DMS 273 (cell line): ENCODE measurements around the gene TMX2.
A peak's percentile ranks its signal among the peaks of the same experiment; 100 is the strongest.
"Not testable (repeated sequence)": the region's sequence is repeated elsewhere in the genome, so short reads cannot be mapped to it uniquely, and the experiment has no call there.

Experiments used
- DNase-seq: peaks from one replicate; lab custom pipeline; 2025; ENCODE audit not compliant: unreplicated experiment; lab: John Stamatoyannopoulos, UW

The TMX2 gene, protein sequence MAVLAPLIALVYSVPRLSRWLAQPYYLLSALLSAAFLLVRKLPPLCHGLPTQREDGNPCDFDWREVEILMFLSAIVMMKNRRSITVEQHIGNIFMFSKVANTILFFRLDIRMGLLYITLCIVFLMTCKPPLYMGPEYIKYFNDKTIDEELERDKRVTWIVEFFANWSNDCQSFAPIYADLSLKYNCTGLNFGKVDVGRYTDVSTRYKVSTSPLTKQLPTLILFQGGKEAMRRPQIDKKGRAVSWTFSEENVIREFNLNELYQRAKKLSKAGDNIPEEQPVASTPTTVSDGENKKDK

GRCh38 chr11:57712256-57713150, at the start of gene TMX2:
Gene TMX2, plus strand, starts transcription at chr11:57712593. Its CDS starts 26 bp downstream, at chr11:57712619.
- DNase-seq, result peak; percentile 96

- DNase-seq, result peak; percentile 20
These were observed 49.5 kb upstream of the TMX2 start for GRCh38 chr11:57662893-57663292.

- DNase-seq, result no peak
These were observed 48.4 kb upstream of the TMX2 start for GRCh38 chr11:57663975-57664374.

DNA sequence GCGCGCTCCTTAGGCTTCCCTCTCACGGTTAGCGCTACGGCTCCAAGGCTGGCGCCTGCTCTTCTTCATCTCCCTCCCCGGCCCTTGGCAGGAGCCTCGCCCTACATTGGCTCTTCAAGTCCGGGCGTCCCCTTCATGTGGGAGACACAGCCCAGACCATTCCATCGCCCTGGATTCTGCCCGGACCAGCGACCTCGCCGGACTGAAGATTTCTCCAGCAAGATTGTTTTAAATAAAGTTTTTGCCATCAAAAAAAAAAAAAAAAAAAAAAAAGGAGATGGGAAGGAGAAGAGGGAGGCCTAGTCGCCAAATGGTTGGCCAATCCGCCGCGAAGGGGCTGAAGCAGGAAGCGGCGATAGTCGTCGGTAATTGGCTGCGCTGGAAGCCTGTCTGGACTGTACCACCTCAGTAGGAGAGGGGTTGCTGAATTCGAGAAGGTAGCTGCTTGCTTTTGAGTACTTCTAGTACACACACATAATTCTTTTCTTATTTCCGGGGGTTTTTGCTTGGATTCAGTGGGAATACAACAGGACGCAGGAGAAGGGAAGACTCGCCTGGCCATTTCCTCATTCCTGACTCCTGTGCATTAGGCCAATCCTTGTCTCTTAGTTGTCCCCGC, 45.2 kb upstream of the TMX2 start:
- DNase-seq, result peak; percentile 95

- peak; percentile 98 for DNase-seq
These were observed 44.5 kb upstream of the TMX2 start, which contains the start of gene ZDHHC5 for GRCh38 chr11:57667736-57668433. Gene ZDHHC5, plus strand, starts transcription at chr11:57668114. Its CDS starts 4,977 bp downstream, at chr11:57673091.

- DNase-seq, result peak; percentile 65
These were observed 44.0 kb upstream of the TMX2 start for GRCh38 chr11:57668434-57668782.

GRCh38 chr11:57674251-57674650, 38.1 kb upstream of the TMX2 start:
- no peak for DNase-seq

DNA sequence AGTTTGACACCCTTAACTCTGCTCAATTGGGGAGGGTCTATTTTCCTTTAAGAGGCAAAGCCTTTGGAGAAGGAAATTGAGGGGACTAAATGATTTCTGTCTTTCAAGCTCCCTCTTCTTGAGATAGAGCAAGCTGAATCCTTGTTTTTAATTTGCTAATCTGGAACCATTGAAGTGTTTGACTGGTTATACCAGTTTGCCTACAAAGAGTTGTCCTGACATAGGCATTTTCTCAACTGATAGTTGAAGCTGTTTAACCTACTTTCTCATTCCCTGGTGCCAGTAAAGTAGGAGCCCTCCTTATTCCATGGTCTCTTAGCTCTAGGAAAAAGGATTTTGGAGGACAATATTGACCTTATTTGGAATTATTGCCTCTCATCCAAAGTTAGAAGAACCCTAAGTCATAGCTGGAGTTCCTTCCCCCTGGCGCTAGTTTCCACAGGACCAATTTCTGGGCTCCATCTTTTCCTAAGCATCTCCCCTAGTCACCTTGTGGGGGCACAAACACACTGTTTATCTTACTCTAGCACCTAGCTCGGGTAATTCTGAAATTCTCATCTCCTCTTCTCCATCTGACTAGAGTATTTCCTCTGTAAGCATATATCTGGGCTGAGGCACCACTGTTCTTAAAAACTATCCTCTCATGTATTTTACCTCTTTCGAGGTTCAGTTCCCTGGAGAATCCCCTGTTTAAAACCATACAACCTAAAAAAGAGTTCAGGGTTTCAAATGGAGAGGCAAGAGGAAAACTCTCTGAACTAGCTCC, 37.0 kb upstream of the TMX2 start:
- no peak for DNase-seq

DNA sequence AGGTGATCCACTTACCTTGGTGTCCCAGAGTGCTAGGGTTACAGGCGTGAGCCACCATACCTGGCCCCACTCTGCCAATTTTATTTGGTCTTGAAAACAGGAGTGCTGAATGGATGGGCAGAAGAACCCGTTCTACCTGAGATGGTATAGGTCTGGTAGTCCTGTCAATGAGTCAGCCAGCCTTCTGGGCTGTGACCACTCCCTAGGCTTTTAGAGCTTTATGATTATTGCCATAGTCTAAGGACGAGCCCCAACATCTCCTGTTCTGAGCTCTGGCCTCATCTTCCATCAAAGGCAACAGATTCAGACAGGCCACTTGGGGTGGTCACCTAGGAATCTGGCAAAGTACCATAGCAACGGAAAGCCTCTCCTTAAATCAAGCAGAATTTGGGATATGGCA, 33.0 kb upstream of the TMX2 start:
- no peak for DNase-seq

GRCh38 chr11:57680552-57680874, 31.9 kb upstream of the TMX2 start:
- no peak for DNase-seq

GRCh38 chr11:57681168-57681567, 31.2 kb upstream of the TMX2 start:
- DNase-seq, result no peak

GRCh38 chr11:57690474-57690873, 21.9 kb upstream of the TMX2 start:
- DNase-seq, result not testable (repeated sequence)

DNA sequence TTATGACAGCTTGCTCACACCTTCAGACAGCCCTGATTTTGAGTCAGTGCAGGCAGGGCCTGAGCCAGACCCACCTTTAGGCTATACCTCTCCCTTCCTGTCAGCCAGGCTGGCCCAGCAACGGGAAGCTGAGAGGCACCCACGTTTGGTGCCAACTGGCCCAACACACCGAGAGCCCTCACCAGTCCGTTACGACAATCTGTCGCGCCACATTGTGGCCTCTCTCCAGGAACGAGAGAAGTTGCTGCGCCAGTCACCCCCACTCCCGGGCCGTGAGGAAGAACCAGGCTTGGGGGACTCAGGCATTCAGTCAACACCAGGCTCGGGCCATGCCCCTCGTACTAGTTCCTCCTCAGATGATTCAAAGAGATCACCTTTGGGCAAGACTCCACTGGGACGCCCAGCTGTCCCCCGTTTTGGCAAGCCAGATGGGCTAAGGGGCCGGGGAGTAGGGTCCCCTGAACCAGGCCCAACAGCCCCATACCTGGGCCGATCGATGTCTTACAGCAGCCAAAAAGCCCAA, 13.5 kb upstream of the TMX2 start:
- no peak for DNase-seq

- no peak for DNase-seq
These were observed 12.6 kb upstream of the TMX2 start for GRCh38 chr11:57699813-57700212.

DNA sequence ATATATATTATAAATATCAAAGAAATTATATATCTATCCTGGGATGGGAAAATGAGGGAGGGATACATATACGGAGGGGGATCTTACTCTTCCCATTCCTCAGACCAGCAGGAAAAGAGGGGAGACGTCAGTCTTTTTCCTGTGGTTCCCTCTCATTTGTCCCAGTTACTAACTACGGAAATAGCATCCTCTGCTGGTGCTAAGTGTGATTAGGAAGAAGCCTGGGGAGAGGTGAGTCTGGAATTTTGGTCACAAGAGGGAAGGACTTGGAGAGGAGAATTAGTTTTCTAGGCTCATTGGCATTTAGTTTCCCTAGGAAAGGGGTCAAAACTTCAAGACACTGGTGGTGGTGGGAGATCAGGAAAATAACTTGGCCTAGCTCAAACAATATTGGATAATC, 12.0 kb upstream of the TMX2 start:
- DNase-seq, result no peak

DNA sequence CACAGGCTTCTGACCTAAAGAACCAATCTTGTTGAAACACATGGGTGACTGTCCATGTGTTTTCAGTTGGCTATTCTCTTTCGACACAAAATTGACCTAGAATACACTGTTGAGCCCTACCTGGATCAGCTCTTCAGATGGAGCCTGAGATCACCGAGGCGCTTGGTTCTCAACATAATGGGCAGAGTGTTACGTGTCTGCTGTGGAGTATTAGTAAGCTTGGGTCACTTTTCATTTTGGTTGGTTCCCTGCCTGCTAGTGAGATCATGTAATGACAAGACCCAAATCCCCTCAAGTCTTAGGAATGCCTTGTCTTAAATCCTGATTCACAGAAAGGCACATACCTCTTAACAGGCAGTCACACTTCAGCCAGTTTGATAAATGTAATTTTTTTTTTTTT, 9.1 kb upstream of the TMX2 start:
- DNase-seq, result no peak

DNA sequence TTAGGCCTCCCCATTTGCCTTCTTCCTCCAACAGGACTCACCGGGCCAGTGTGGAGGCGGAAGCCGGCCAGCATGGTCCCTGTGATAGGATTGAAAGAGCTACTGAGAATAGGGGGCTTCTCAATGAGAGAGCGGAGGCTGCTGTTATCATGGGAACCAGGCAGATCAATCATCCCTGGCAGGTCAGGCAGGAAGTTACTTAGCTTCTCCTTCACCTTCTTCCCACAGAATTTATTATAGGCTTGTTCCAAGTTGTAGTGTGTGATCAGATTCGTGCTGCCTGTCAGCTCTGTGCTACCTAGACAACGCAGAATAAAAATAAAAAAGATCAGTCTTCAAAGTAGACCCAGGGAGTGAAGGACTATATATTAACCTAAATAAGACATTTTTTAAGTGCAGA, 7.5 kb upstream of the TMX2 start:
- DNase-seq, result no peak

DNA sequence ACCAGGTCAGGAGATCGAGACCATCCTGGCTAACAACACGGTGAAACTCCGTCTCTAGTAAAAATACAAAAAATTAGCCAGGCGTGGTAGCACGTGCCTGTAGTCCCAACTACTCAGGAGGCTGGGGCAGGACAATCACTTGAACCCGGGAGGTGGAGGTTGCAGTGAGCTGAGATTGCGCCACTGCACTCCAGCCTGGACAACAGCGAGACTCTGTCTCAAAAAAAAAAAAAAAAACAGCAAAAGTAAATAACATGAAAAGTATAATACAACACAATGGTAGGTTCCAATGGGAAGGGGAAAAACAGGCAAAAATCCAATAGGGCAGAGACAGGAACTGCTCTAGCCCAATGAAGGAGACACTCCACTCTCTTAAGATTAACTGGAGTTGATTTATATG, 7.0 kb upstream of the TMX2 start:
- not testable (repeated sequence) for DNase-seq

- no peak for DNase-seq
These were observed 2.5 kb upstream of the TMX2 start for GRCh38 chr11:57709802-57710367.
